Endothelial cell of umbilical vein (primary cell): ENCODE measurements around the gene SLC8A1. TPM values are rescaled to one million over a fixed set of nuclear protein-coding genes. Genes with fewer than 3 reads are reported as not detected.

ENCODE experiments used
- BruUV-seq: library from RNA; stranded (reverse); fragments of 400-500 nt; replicated peaks from 2 replicates; lab custom pipeline; 2021; lab: Mats Ljungman, UMichigan
- CTCF ChIA-PET: fragments of 300-600, 350-600 bp; sonication (Branson Sonifier 250); formaldehyde crosslinking; loops from one replicate; lab custom pipeline; 2021; ENCODE audit warnings: antibody characterized with exemption, inconsistent platforms; lab: Charles Lee
- POLR2A ChIA-PET: fragments of 300-600, 350-600 bp; sonication (Branson Sonifier 250); formaldehyde crosslinking; loops from one replicate; lab custom pipeline; 2021; ENCODE audit warnings: antibody characterized with exemption, inconsistent platforms; lab: Charles Lee
- DNase-seq: peaks from one replicate; pipeline ENCODE4 v3.0.0-alpha.2; 2011; ENCODE audit warnings: low read depth, low spot score
- FAIRE-seq: peaks from 2 replicates; lab custom pipeline; 2011; peaks lifted over from hg19 to GRCh38; lab: Jason Lieb, UNC
- H2AFZ ChIP-seq: 2 replicates; pipeline ENCODE4 v1.6.0; 2012; ENCODE audit warnings: low read depth, low read length, control low read depth, inconsistent platforms
- H3K27ac ChIP-seq: 2 replicates; pipeline ENCODE4 v1.5.1; 2011; ENCODE audit warnings: low read depth, mild to moderate bottlenecking, control low read depth, low read length, moderate library complexity; ENCODE audit not compliant: insufficient read depth
- H3K27me3 ChIP-seq, 2 experiments: 2 replicates each; pipeline versions ENCODE4 v1.6.0 to v1.6.1; 2011; ENCODE audit warnings: low read length in 2 of 2, mixed read lengths in 1 of 2; ENCODE audit not compliant: control insufficient read depth in 2 of 2, insufficient read depth in 2 of 2
- H3K36me3 ChIP-seq, 2 experiments: 2 replicates in 1 of 2; 3 replicates in 1 of 2; pipeline ENCODE4 v1.5.1; 2011; ENCODE audit warnings: low read length in 2 of 2, mild to moderate bottlenecking in 1 of 2, moderate library complexity in 1 of 2; ENCODE audit not compliant: control insufficient read depth in 2 of 2, insufficient read depth in 2 of 2; ENCODE audit errors: extremely low read depth in 1 of 2
- H3K4me1 ChIP-seq: 3 replicates; pipeline ENCODE4 v1.5.1; 2011; ENCODE audit warnings: mild to moderate bottlenecking, low read length; ENCODE audit not compliant: control insufficient read depth, insufficient read depth; ENCODE audit errors: extremely low read depth
- H3K4me2 ChIP-seq: 2 replicates; pipeline ENCODE4 v1.6.1; 2011; ENCODE audit warnings: low read length, control low read depth, mixed read lengths; ENCODE audit not compliant: insufficient read depth
- H3K4me3 ChIP-seq, 3 experiments: fragments of 200-600 bp in 1 of 3; sonication (generic), shearing (Covaris generic) in 1 of 3; replicated peaks in 1 of 3; 2 replicates each; pipeline ENCODE4 v1.5.1; 2011 to 2016; ENCODE audit warnings: control low read depth in 3 of 3, low read length in 3 of 3, mild to moderate bottlenecking in 2 of 3, inconsistent platforms in 1 of 3, low read depth in 1 of 3, moderate library complexity in 1 of 3; ENCODE audit not compliant: insufficient read depth in 1 of 3
- H3K79me2 ChIP-seq: 2 replicates; pipeline ENCODE4 v1.6.0; 2012; ENCODE audit warnings: low read length, inconsistent platforms; ENCODE audit not compliant: control insufficient read depth, insufficient read depth
- H3K9ac ChIP-seq: replicated peaks from 2 replicates; pipeline ENCODE3; 2011; ENCODE audit warnings: low read length, control low read depth; ENCODE audit not compliant: insufficient read depth; ENCODE audit errors: extremely low read depth
- H3K9me1 ChIP-seq: replicated peaks from 3 replicates; pipeline ENCODE4 v1.6.0; 2011; ENCODE audit warnings: mild to moderate bottlenecking, low read length; ENCODE audit not compliant: control insufficient read depth, insufficient read depth; ENCODE audit errors: extremely low read depth
- H3K9me3 ChIP-seq: replicated peaks from 2 replicates; pipeline ENCODE4 v1.5.1; 2012; ENCODE audit warnings: low read length, inconsistent platforms; ENCODE audit not compliant: control insufficient read depth, insufficient read depth
- H4K20me1 ChIP-seq: replicated peaks from 2 replicates; pipeline ENCODE3; 2011; ENCODE audit warnings: mild to moderate bottlenecking, low read length; ENCODE audit not compliant: control insufficient read depth, insufficient read depth; ENCODE audit errors: extremely low read depth
- EZH2 ChIP-seq: IDR thresholded peaks from 2 replicates; pipeline ENCODE4 v1.6.1; 2012; ENCODE audit warnings: borderline replicate concordance, low read depth, mild to moderate bottlenecking, moderate library complexity, low read length, inconsistent platforms; ENCODE audit not compliant: severe bottlenecking
- FOS ChIP-seq: IDR thresholded peaks from 2 replicates; pipeline ENCODE4 v1.6.1; 2011; ENCODE audit warnings: mild to moderate bottlenecking, low read length, moderate library complexity, borderline replicate concordance; ENCODE audit not compliant: insufficient read depth
- GATA2 ChIP-seq: IDR thresholded peaks from 2 replicates; pipeline ENCODE4 v1.7.0; 2011; ENCODE audit warnings: low read depth, mild to moderate bottlenecking, moderate library complexity, mixed read lengths, low read length; ENCODE audit not compliant: insufficient read length, insufficient read depth
- JUN ChIP-seq: IDR thresholded peaks from 2 replicates; pipeline ENCODE4 v1.6.1; 2011; ENCODE audit warnings: borderline replicate concordance, low read depth; ENCODE audit not compliant: insufficient read length, insufficient read depth
- MYC ChIP-seq: IDR thresholded peaks from one replicate; pipeline ENCODE4 v1.6.1; 2011; ENCODE audit warnings: mild to moderate bottlenecking, low read depth, low read length
- POLR2A ChIP-seq: IDR thresholded peaks from 2 replicates; pipeline ENCODE4 v1.6.1; 2012; ENCODE audit warnings: low read depth, mild to moderate bottlenecking, control low read depth, low read length
- POLR2AphosphoS5 ChIP-seq: IDR thresholded peaks from 2 replicates; pipeline ENCODE4 v1.6.1; 2012; ENCODE audit warnings: low read depth, mild to moderate bottlenecking, control low read depth, low read length, moderate library complexity; ENCODE audit not compliant: insufficient read depth
- dilution Hi-C: fragments of 300-500 bp; cut with MboI; formaldehyde crosslinking; loops from one replicate; pipeline ENCODE4 v1.15.0; 2019; ENCODE audit warnings: low sequenced_read_pairs; ENCODE audit not compliant: extremely low pct_ligation_motif_present
- intact Hi-C: fragments of 100-400 bp; cut with micrococcal nuclease; formaldehyde crosslinking; loops from one replicate; pipeline ENCODE4 v1.10.0; 2022
- polyA plus RNA-seq, 4 experiments: library from polyadenylated mRNA; depleted of rRNA in 3 of 4; stranded (reverse) in 3 of 4; unstranded in 1 of 4; fragments of >200 nt; gene quantifications; 2 replicates each; pipeline versions ENCODE4 v1.2.1 to v1.2.3, GENCODE V29; 2011 to 2012; ENCODE audit warnings: missing spikeins in 1 of 4
- total RNA-seq: library from RNA; stranded (reverse); gene quantifications from 2 replicates; pipeline ENCODE4 v1.2.3, GENCODE V29; 2021
- TF ChIP-seq, protein P1 (sequence below), 2 donors: IDR thresholded peaks; 1 replicate in 1 of 2; 2 replicates in 1 of 2; pipeline ENCODE4 v1.5.1; 2011; ENCODE audit warnings: low read length in 2 of 2, mild to moderate bottlenecking in 2 of 2, moderate library complexity in 2 of 2, control low read depth in 1 of 2, inconsistent platforms in 1 of 2, low read depth in 1 of 2; ENCODE audit not compliant: insufficient read depth in 1 of 2; ENCODE audit errors: extremely low read depth in 1 of 2
- TF ChIP-seq, protein P2 (sequence below): IDR thresholded peaks from 2 replicates; pipeline ENCODE4 v1.6.1; 2011; ENCODE audit not compliant: insufficient read depth, insufficient read length

The SLC8A1 gene
- total and polyA plus RNA-seq, 2 donors (not counting 3 experiments of a cell fraction or from before 2014, with no cell fraction given) = 0.19 to 1.8 TPM

DNA sequence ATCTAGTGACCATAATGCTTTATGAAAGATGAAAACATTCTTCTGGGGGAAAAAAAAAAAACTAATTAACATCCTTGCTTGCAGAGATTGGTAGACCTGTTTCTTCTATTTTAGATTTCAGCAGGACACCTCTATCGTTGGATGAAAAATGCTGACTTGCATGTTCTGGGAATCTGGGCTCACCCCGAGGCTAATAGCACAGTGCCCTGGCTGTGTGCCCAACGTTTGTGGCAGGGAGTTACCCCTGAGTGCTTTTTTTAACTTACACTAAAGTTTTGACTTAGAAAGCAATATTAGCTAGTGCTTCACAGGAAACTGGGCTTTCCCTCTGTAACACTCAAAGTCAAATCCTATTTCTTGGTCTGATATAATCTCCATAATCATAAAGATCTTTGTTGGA, 233.2 kb downstream of the SLC8A1 start:
- Histone ChIP-seq H3K4me2 (no peak overlapping the region), H2AFZ (no peak overlapping the region), H3K4me3 (no peak overlapping the region), H3K27me3 (no peaks in the 10 kb centered on the region), H3K36me3 (no peaks in the 10 kb centered on the region), H3K27ac (no peak overlapping the region), H3K9ac (no peak overlapping the region), H3K4me1 (no peaks in the 10 kb centered on the region), H3K9me3 (no peaks in the 10 kb centered on the region), H3K79me2 (no peaks in the 10 kb centered on the region), H3K9me1 (no peaks in the 10 kb centered on the region), H4K20me1 (no peaks in the 10 kb centered on the region)
- DNase-seq (no peak), FAIRE-seq (no peak)
- dilution Hi-C loops (no loop called here), intact Hi-C loops (no loop called here)
- no TSS peak for BruUV-seq
- no peak for TF ChIP-seq POLR2AphosphoS5
- TF ChIP-seq, protein P1, sequence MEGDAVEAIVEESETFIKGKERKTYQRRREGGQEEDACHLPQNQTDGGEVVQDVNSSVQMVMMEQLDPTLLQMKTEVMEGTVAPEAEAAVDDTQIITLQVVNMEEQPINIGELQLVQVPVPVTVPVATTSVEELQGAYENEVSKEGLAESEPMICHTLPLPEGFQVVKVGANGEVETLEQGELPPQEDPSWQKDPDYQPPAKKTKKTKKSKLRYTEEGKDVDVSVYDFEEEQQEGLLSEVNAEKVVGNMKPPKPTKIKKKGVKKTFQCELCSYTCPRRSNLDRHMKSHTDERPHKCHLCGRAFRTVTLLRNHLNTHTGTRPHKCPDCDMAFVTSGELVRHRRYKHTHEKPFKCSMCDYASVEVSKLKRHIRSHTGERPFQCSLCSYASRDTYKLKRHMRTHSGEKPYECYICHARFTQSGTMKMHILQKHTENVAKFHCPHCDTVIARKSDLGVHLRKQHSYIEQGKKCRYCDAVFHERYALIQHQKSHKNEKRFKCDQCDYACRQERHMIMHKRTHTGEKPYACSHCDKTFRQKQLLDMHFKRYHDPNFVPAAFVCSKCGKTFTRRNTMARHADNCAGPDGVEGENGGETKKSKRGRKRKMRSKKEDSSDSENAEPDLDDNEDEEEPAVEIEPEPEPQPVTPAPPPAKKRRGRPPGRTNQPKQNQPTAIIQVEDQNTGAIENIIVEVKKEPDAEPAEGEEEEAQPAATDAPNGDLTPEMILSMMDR (IDR thresholded peaks at IDR 0.05; ENCODE audit: extremely low read depth in 1 of 2, insufficient read depth in 1 of 2, low read depth in 1 of 2, low read length in 2 of 2) = no peak
- TF ChIP-seq, protein P2, sequence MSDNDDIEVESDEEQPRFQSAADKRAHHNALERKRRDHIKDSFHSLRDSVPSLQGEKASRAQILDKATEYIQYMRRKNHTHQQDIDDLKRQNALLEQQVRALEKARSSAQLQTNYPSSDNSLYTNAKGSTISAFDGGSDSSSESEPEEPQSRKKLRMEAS = no peak
- no peak for TF ChIP-seq MYC
- no peak for TF ChIP-seq EZH2
- TF ChIP-seq JUN = no peak
- no peak for TF ChIP-seq GATA2
- no peak for TF ChIP-seq FOS
- no peak for TF ChIP-seq POLR2A
- CTCF ChIA-PET = interaction anchor here (1.4 kb wide), 1 partner anchor 305 kb away, joined by 4 read pairs; no protein-coding TSS in a partner anchor
- POLR2A ChIA-PET = no interaction called here
